HG02943 (cell line): Measurements from ENCODE around the gene PDK4.
"Not testable (repeated sequence)": the region's sequence is repeated elsewhere in the genome, so short reads cannot be mapped to it uniquely, and the experiment has no call there.

Source experiments
- ATAC-seq: cut with Tn5 transposase; IDR thresholded peaks from one replicate; pipeline ENCODE4 v1.9.1; 2021; ENCODE audit warnings: mild to moderate bottlenecking, low read depth, moderate library complexity; ENCODE audit not compliant: unreplicated experiment

Gene PDK4

GRCh38 chr7:95605275-95605674, 9.0 kb upstream of the PDK4 start:
- no peak for ATAC-seq

GRCh38 chr7:95604811-95605210, 8.5 kb upstream of the PDK4 start:
- not testable (repeated sequence) for ATAC-seq

DNA sequence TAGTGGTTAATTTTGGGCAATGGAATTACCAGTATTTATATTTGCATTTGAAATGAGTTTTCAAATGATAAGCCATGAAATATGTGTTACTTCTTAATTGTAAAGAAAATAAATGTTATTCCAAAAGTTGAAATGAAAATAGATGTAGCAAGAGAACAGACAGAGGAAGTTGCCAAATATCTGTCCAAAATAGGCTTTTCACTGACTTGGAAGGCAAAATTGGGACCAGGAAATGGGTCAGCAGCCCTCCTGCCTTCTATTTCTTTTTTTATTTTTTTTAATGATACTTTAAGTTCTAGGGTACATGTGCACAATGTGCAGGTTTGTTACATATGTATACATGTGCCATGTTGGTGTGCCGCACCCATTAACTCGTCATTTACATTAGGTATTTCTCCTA, 8.1 kb upstream of the PDK4 start:
- not testable (repeated sequence) for ATAC-seq

DNA sequence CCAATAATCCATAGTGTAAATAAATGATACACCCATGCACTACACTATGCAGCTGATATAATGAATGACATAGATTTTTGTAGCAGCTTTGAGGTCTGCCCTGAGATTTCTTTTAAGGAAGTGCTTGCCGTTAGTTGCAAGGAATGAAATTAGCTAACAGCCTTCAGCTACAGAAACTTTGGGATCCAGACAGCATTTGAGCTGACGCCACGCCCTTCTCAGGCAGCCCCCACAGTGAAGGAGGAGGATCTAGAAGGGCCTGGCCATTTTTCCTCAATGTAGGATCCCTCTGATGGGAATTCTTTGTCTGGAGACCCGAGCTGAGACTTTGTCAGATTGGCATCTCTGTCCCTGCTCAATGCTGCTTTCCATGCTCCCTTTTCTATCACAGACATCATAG, 6.1 kb upstream of the PDK4 start:
- no peak for ATAC-seq

DNA sequence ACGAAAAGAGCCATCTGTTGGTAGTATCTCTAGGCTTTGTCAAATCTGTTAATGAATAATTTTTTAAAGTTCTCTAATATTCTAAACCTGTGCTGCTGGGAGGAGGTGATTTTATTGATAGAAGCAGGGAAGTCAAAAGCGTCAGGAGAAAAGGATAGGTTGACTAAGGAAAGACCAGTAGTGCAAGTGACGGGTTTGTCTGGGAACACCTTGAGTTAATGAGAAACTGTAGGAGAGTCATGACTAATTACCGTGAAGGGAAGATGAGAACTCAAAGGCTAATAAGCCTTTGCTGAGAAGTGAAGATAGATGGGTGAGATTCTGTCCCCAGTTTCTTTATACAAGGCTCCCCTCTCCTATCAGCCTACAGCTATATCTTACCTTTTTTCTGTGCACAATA, 5.0 kb upstream of the PDK4 start:
- ATAC-seq, result no peak

GRCh38 chr7:95599069-95599468, 2.8 kb upstream of the PDK4 start:
- ATAC-seq, result no peak

DNA sequence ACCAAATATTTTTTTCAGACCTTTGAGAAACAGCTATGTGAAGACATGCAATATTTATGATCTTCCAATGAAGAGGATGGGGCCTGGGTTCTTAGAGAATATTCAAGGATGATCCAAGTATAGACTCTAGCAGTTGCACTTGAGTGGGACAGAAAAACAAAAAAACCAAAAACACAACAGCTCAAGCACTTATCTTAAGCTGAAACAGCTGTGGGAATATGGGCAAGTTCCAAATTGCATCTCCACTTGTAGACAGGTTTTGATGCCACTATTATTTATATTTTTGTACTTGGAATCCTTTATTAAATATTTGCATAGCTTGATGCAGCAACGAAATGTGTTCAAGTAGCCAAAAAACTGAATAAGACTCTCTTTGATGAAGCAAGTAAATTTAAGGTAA, 2.2 kb upstream of the PDK4 start:
- no peak for ATAC-seq

GRCh38 chr7:95595746-95596197, 544 bp downstream of the PDK4 start:
- no peak for ATAC-seq

GRCh38 chr7:95594185-95594584, 2.1 kb downstream of the PDK4 start:
- no peak for ATAC-seq

- ATAC-seq, result no peak
Measured at GRCh38 chr7:95593343-95593742, 3.0 kb downstream of the PDK4 start.

- no peak for ATAC-seq
Measured at GRCh38 chr7:95592570-95592969, 3.7 kb downstream of the PDK4 start.

DNA sequence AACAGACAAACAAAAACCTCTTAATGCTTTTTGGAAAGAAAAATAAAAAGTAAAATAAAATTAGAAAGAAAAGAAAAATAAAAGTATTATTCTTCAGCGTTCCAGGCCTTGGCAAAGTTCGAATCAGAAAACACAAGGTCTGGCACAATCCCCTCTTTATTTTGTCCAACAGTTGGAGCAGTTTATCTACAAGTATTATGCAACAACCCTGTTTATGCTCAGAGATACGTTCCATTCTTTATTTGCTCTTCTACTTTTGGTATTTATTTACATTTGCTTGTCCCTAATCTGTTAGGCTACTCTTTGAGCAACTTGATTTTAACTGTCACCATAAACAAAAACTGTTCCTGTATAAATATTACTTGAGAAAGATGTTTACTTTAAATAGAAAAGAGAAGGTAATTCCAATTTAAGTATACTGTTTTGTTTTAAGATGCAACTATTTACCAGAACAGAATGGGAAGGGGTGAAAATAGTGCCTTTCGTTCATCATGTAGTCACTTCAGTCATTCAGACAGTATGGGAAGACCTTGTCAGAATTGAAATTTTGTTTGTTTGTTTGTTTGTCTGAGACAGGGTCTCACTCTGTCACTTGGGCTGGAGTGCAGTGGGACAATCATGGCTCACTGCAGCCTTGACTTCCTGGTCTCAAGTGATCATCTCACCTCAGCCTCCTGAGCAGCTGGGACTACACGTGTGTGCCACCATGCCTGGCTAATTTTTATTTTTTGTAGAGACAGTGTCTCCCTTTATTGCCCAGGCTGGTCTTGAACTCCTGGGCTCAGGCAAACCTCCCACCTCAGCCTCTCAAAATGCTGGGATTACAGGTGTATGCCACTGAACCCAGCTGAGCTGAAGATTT, 5.7 kb downstream of the PDK4 start:
- no peak for ATAC-seq

DNA sequence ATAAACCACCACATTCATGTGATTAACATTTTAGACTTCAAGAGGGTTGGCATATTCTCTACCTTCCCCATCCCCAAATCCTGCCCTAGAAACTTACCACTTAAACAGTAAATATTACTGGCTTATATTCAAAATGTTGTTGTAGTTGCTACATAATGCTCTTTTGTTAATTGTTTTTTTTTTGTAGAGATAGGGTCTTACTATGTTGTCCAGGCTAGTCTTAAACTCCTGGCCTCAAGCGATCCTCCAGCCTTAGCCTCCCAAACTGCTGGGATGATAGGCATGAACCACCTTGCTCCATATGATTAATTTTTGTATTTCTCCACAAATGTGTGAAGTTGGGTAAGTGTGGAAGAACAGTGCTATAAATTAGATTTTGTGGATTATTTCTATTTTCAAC, 6.5 kb downstream of the PDK4 start:
- no peak for ATAC-seq

DNA sequence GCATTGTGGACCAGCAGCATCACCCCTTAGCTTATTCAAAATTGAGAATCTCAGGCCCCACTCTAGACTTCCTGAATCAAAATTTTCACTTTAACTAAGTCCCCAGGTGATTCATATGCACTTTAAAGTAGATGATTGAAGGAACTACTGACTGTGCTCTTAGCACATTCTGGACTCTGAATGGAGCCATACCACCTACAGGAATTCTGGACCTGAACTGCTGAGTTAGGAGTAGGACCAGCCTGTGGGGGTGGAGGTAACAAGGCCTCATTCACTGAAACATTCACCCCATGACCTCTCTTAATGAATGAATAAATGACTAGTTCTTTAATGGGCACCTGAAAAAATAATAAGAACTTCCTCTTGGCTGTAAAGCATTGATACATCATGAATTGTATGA, 7.3 kb downstream of the PDK4 start:
- no peak for ATAC-seq

GRCh38 chr7:95586951-95587301, 9.4 kb downstream of the PDK4 start:
- ATAC-seq, result no peak

- no peak for ATAC-seq
Measured at GRCh38 chr7:95585426-95585789, 10.9 kb downstream of the PDK4 start.

DNA sequence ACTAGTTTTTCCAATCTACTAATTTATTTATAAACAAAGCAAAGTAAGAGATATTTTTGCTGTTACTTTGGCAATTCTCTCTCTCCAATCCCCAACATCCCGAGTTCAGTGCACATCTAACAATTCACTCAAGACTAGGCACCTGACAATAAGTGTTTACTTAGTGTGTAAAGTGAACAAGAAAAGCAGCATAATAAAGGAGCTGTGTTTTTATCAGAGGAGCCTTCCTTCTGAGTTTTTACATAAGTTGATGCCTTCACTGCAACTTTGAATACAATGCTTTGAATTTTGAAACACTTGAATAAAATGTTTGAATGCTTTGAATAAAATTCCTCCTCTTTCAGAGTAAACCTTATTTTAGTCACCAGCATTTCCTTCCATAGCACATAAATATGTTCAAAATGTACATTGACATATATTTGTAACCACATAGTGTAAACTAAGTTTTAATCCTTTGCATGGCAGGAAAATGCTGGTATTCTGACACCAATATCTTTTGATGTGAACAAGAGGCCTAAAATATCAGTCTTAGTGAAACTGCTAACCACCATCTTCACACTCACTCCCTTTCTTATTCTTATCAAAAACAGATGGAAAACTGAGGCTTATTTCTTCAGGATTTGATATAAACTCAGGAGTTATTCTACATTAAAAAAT, 11.4 kb downstream of the PDK4 start:
- no peak for ATAC-seq

- ATAC-seq, result no peak
Measured at GRCh38 chr7:95583834-95584621, 12.3 kb downstream of the PDK4 start.

DNA sequence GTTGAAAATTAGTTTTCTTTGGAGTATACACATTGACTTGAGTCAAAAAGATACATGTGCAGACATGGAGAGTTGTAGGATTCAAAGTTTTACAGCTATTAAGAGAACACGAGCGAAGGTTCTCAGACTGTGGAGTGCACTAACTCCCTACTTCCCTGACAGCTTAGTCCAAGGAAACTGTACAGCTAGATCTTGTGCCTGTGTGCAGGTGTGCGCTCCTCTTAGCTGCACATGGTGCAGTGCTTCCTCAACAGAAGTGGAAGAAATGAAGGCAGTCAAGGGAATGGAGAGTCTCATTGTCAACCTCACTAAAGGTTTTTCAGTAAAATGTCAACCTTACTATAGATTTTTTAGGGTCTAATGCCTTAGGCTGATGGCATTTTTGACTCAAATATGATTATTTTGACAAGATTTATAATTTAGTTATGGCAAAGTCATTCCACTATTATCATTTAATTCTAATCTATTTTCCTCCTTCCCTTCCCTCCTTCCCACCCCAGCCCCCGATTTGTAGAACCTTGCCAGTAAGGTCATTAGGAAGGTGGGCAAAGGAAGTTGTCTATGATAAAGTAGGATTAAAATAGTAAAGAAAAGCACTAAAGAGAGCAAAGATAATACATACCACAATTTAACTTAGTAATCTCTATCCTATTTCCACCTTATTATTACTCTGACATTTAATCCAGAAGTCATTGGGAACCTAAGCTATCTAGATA, 13.6 kb downstream of the PDK4 start:
- no peak for ATAC-seq

DNA sequence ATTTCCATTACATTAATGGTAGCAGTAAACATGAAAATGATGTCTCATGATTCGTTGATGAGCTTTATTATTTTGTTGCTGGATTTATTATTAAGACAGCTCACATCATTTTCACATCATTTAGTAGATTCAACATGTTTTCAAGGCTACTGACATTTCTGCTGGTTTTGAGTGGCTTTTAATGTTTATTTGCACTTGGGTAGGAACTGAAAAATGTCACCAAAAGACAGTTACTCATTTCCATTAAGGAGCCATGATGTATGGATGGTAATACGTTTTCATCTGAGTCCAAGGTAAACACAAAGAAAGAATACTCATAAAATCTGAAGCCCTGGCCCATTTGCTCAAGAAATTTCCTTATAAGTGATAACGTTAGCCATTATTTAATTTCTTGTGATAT, 14.8 kb downstream of the PDK4 start:
- ATAC-seq, result no peak

GRCh38 chr7:95579318-95579717, 17.0 kb downstream of the PDK4 start:
- no peak for ATAC-seq
